ACC112 (cell line): ENCODE results near the gene ASTL.
"Not testable (repeated sequence)": the region's sequence is repeated elsewhere in the genome, so short reads cannot be mapped to it uniquely, and the experiment has no call there.

ENCODE experiments used
- H2AFZ ChIP-seq: fragments of 200-600 bp; sonication (generic); one replicate; pipeline ENCODE4 v1.6.0; 2017; ENCODE audit warnings: antibody characterized with exemption, low read length; ENCODE audit not compliant: unreplicated experiment
- H3K27ac ChIP-seq: fragments of 200-600 bp; sonication (generic); 2 replicates; pipeline ENCODE4 v1.5.1; 2014; ENCODE audit warnings: low read depth, mild to moderate bottlenecking, antibody characterized with exemption, low read length, moderate library complexity
- H3K27me3 ChIP-seq: fragments of 200-600 bp; sonication (generic); 2 replicates; pipeline ENCODE4 v1.6.1; 2014; ENCODE audit warnings: mild to moderate bottlenecking, antibody characterized with exemption, low read length, moderate library complexity, mixed read lengths; ENCODE audit not compliant: insufficient read depth
- H3K36me3 ChIP-seq: fragments of 200-600 bp; sonication (generic); 2 replicates; pipeline ENCODE4 v1.6.1; 2016; ENCODE audit warnings: mild to moderate bottlenecking, antibody characterized with exemption, low read length, moderate library complexity, mixed read lengths; ENCODE audit not compliant: insufficient read depth
- H3K4me1 ChIP-seq: fragments of 200-600 bp; sonication (generic); one replicate; pipeline ENCODE4 v1.6.1; 2016; ENCODE audit warnings: low read length, mixed read lengths; ENCODE audit not compliant: insufficient read depth, unreplicated experiment, control insufficient read depth
- H3K4me3 ChIP-seq: fragments of 200-600 bp; sonication (generic); 2 replicates; pipeline ENCODE4 v1.5.1; 2014; ENCODE audit warnings: mild to moderate bottlenecking, low read depth, low read length
- H3K79me2 ChIP-seq: fragments of 200-600 bp; sonication (generic); one replicate; pipeline ENCODE4 v1.6.0; 2016; ENCODE audit warnings: low read length; ENCODE audit not compliant: control insufficient read depth, unreplicated experiment, insufficient read depth

The ASTL gene

DNA sequence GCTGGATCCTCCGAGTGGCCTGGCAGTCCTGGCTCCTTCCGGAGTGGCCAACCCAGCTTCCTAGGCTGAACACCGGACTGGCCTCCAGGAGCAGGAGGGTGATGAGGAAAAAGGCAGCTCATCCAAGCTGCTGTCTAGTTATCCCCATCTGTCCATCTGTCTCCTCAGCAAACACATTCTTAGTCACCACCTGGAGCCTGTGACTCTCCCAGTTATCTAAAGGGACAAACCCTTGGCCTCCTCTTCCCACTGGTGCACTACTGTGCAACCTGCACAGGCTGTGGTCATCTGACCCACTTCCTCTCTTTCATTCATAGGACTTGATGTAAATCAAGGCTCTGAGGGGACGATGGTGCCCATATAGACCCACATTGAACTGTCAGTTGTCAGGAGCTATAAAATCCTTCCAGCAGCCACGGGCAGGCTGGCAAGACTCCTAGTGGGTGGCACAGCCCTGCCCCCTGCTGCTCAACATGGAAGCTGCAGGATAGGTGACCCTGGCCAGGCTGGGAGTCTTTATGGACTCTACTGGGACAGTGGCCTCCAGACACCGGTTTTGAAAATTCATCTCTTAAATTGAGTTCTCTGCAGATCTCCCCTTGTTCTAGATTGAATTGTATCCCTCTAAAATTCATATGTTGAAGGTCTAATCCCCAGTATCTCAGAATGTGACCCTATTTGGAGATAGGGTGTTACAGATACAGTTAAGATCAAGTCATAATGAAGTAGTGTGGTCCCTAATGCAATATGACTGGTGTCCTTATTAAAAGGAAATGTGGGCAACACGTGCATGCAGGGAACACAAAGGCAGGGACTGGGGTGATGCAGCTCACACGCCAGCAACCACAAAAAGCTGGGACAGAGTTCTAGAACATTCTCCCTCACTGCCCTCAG is 36.2 kb upstream of the ASTL start:
- H3K27me3 ChIP-seq: no peaks in the 10 kb centered on the region
- no peak overlapping the region for H3K27ac ChIP-seq
- peaks cover 11% of the 10 kb centered on the region for H3K4me1 ChIP-seq
- no peak overlapping the region for H3K4me3 ChIP-seq
- no peaks in the 10 kb centered on the region for H3K79me2 ChIP-seq
- H3K36me3 ChIP-seq: no peaks in the 10 kb centered on the region
- no peak overlapping the region for H2AFZ ChIP-seq

DNA sequence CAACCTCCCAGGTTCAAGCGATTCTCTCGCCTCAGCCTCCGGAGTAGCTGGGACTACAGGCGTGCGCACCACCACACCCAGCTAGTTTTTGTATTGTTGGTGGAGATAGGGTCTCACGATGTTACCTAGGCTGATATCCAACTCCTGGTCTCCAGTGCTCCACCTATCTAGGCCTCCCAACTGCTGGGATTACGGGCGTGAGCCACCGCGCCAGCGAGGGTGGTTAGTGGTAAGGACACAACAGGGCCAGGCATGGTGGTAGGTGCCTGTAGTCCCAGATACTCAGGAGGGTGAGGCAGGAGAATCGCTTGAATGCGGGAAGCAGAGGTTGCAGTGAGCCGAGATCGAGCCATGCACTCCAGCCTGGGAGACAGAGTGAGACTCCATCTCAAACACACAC is 33.5 kb upstream of the ASTL start:
- Histone ChIP-seq H3K27me3 (no peaks in the 10 kb centered on the region), H3K4me1 (peaks cover 11% of the 10 kb centered on the region), H3K36me3 (no peaks in the 10 kb centered on the region), H3K79me2 (no peaks in the 10 kb centered on the region), H3K27ac (no peak overlapping the region), H2AFZ (no peak overlapping the region), H3K4me3 (no peak overlapping the region)

DNA sequence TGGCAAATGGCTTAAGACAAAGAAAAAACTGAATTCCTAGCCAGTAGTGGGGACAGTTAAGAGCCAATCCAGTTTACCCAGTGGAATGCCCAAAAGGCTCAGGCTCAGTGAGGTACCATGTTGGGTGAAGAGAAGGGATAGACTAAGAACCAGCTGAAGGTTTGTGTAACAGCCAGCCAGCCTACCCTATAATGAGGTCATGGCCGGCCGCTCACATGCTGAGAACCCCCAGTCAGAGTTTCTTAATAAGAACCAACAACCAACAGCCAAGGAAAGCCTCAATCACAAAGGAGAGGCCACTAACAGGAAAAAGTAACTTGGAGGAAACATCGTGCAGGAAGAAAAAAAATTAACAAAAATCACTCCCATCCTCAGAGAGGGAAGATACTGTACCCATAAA is 32.3 kb upstream of the ASTL start:
- H3K4me1 ChIP-seq: no peaks in the 10 kb centered on the region
- no peak overlapping the region for H3K27ac ChIP-seq
- H3K4me3 ChIP-seq: no peak overlapping the region
- H3K79me2 ChIP-seq: no peaks in the 10 kb centered on the region
- H2AFZ ChIP-seq: no peak overlapping the region
- no peaks in the 10 kb centered on the region for H3K36me3 ChIP-seq
- no peaks in the 10 kb centered on the region for H3K27me3 ChIP-seq

DNA sequence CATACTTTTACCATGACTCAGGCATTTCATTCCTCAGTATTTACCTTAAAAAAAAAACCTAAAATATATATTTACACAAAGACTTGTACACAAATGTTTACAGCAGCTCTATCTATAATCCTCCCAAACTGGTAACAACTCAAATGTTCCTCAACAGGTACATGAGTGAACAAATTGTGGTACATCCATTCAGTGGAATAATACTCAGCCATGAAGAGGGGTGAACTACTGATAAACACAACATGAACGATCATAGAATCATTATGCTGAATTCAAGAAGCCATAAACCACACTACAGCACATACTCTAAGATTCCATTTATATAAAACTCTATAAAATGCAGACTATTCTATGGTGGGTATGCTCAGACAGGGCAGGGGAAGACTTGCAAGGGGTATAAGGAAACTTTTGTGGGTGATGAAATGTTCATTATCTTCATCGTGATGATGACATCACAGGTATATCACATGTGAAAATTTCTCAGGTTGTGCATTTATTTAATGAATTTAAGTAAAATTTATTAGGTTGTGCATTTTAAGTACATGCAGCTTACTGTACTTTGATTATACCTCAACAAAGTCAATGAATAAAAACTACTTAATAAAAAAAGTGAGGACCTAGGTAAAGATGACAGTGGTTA is 31.7 kb upstream of the ASTL start:
- H3K4me3 ChIP-seq: no peak overlapping the region
- H3K27me3 ChIP-seq: no peaks in the 10 kb centered on the region
- no peak overlapping the region for H2AFZ ChIP-seq
- no peaks in the 10 kb centered on the region for H3K36me3 ChIP-seq
- no peaks in the 10 kb centered on the region for H3K79me2 ChIP-seq
- H3K27ac ChIP-seq: no peak overlapping the region
- H3K4me1 ChIP-seq: no peaks in the 10 kb centered on the region

DNA sequence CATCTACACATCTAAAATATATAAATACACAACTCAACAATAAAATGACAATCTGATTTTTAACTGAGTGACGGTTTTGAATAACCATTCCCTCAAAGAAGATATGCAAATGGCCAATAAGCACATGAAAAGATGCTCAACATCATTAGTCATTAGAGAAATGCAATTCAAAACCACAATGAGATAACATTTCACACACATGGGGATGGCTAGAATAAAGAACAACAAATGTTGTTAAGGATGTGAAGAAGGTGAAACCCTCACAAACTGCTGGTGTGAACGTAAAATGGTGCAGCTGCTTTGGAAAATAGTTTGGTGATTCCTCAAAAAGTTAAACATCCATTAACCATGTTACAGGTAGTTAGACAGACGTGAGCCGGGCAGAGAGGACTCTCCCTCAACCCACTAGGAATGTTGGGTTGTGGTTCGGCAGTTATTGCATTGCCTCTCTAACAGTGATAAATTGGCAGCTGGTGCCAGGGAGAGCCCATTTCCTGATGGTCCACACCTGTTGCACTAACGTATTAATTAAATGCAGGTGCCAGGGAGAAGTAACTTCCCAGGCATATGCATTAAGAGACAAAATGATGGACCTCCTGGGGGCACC is 29.2 kb upstream of the ASTL start:
- H3K79me2 ChIP-seq: no peaks in the 10 kb centered on the region
- no peak overlapping the region for H2AFZ ChIP-seq
- H3K27ac ChIP-seq: no peak overlapping the region
- no peak overlapping the region for H3K4me3 ChIP-seq
- no peaks in the 10 kb centered on the region for H3K4me1 ChIP-seq
- no peaks in the 10 kb centered on the region for H3K36me3 ChIP-seq
- H3K27me3 ChIP-seq: no peaks in the 10 kb centered on the region

DNA sequence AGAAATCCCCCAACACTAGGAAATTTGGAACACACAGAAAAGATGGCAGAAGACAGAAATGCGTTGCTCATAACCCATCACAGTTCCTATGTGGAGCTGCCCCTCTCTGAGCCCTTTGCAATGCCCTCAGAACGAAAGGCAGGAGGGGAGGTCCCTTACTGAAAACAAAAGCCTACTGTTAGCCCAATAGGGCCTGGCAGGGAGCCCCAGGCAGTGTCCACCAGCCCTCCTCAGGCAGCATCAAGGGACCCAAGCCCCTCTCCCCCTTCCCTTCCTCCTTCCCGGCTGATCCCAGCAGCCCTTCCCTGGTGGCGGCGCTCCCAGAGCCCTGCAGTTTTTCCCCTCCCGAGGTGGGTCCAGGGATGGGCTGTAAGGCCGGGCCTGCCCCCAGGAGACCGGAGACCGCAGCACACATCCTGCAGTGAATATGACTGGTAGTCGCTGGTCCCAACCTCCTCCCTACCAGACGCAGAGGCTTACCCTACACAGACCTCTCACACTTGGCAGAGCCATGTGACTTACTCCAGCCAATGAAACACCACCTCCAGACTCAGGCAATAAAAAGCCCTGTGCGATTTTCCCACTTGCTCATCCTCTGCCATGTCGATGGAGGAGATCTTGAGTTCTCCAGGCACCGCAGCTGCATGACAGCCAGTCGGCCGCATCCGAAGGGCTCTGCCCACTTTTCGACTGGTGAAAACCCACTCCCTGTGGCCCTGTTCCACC is 26.3 kb upstream of the ASTL start:
- Histone ChIP-seq H2AFZ (no peak overlapping the region), H3K36me3 (no peaks in the 10 kb centered on the region), H3K27ac (no peak overlapping the region), H3K27me3 (no peaks in the 10 kb centered on the region), H3K4me3 (no peak overlapping the region), H3K79me2 (no peaks in the 10 kb centered on the region), H3K4me1 (no peaks in the 10 kb centered on the region)

DNA sequence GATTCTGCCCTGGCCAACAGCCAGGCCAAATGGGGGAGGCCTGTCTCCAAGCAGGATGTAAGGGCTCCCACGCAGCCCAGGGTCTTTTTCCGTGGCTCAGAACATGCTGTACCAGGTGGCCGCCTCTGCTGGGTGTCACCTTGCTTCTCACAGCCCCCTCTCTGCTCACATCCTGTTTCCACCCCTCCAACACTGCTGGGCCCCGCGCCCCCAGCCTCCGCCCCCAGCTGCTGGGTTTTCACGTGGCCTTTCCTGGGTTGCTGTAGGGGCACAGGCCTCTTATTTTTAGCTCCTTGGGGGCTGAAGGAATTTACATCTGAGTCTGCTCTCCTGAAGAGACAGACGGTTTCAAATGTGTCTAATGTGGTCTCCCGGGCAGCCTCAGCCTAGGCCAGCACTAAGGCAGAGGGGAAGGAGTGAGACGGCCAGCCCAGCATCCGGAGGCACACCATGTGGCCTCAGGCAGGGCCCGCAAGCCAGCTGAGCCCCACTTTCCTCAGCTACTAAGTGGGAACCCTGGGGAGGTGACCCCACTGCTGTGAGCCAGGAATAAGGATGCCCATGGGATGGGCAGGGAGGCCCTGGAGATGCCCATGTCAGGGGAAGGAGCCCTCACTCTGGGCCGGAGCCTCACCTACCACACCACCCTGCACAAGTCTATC is 25.6 kb upstream of the ASTL start:
- no peaks in the 10 kb centered on the region for H3K79me2 ChIP-seq
- no peaks in the 10 kb centered on the region for H3K27me3 ChIP-seq
- no peaks in the 10 kb centered on the region for H3K36me3 ChIP-seq
- H3K4me1 ChIP-seq: no peaks in the 10 kb centered on the region
- H3K4me3 ChIP-seq: no peak overlapping the region
- no peak overlapping the region for H2AFZ ChIP-seq
- H3K27ac ChIP-seq: no peak overlapping the region

DNA sequence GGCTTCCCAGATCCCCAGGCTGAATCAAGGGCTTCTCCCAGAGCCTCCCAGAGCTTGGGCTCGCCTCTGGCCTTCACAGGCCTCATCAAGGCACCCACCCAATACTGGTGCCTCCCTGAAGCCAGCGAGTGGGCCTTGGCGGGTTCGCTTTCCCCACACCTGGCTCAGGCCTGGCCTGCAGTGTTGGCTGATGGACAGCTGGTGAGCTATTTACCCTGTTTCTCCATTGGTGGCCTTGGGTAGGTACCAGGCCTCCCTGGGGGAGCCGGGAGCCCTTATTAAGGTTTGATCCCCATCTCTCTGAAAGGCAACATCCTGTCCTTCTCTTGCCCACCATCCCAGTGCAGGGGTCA is 25.1 kb upstream of the ASTL start:
- H2AFZ ChIP-seq: no peak overlapping the region
- no peaks in the 10 kb centered on the region for H3K4me1 ChIP-seq
- no peak overlapping the region for H3K27ac ChIP-seq
- no peaks in the 10 kb centered on the region for H3K79me2 ChIP-seq
- no peaks in the 10 kb centered on the region for H3K36me3 ChIP-seq
- H3K4me3 ChIP-seq: no peak overlapping the region
- H3K27me3 ChIP-seq: peaks cover 3% of the 10 kb centered on the region; the same call in 1 of the 2 replicates

DNA sequence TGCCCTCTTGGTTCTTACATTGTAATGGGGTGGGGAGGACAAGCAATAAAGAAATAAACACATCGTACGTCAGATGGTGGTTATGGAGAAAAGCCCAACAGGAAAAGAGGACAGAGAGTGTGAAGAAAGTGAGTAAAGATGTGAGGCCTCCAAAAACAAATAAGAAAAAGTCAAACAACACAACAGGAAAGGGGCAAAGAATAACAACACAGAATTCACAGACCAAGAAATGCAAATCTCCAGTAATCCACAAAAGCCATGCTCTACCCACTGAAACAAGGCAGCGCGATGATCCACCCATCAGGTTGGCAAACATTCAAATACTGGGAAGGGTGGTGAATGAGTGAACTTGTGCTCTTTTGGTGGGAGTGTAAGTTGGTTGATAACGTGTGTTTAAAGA is 23.6 kb upstream of the ASTL start:
- no peak overlapping the region for H3K4me3 ChIP-seq
- H3K27ac ChIP-seq: no peak overlapping the region
- no peak overlapping the region for H2AFZ ChIP-seq
- peaks cover 3% of the 10 kb centered on the region; the same call in 1 of the 2 replicates for H3K27me3 ChIP-seq
- H3K36me3 ChIP-seq: no peaks in the 10 kb centered on the region
- no peaks in the 10 kb centered on the region for H3K4me1 ChIP-seq
- no peaks in the 10 kb centered on the region for H3K79me2 ChIP-seq

DNA sequence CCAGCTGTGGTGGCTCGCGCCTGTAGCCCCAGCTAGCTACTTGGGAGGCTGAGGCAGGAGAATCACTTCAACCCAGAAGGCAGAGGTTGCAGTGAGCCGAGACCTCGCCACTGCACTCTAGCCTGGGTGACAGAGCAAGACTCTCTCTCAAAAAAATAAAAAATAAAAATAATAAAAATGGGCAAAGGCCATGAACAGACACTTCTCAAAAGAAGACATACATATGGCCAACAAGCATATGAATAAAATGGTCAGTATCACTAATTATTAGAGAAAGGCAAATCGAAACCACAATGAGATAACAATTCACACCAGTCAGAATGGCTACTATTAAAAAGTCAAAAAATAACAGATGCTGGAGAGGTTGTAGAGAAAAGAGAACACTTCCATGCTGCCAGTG is 22.1 kb upstream of the ASTL start:
- not testable (repeated sequence) for H3K4me1 ChIP-seq

More for the DNA sequence above, 22.1 kb upstream of the ASTL start:
- H3K27me3 ChIP-seq, H3K79me2 ChIP-seq, H2AFZ ChIP-seq, H3K4me3 ChIP-seq, H3K27ac ChIP-seq, H3K36me3 ChIP-seq: not testable (repeated sequence)
